Rectal smooth muscle tissue (tissue), 1 donor: ENCODE data around the gene ABHD12.
A peak's percentile ranks its signal among the peaks of the same experiment; 100 is the strongest.

ENCODE experiments used
- H3K27ac ChIP-seq: one replicate; pipeline ENCODE4 v1.7.0; 2013; ENCODE audit warnings: low read depth, low read length, inconsistent platforms
- H3K27me3 ChIP-seq: one replicate; pipeline ENCODE4 v1.7.0; 2013; ENCODE audit warnings: low read length; ENCODE audit not compliant: control insufficient read depth, insufficient read depth
- H3K36me3 ChIP-seq: one replicate; pipeline ENCODE4 v1.7.0; 2013; ENCODE audit warnings: low read length; ENCODE audit not compliant: control insufficient read depth, insufficient read depth
- H3K4me1 ChIP-seq: one replicate; pipeline ENCODE4 v1.7.0; 2013; ENCODE audit warnings: low read length; ENCODE audit not compliant: control insufficient read depth, insufficient read depth
- H3K4me3 ChIP-seq: one replicate; pipeline ENCODE4 v1.7.0; 2013; ENCODE audit warnings: low read length
- H3K9ac ChIP-seq: one replicate; pipeline ENCODE4 v1.7.0; 2013; ENCODE audit warnings: low read length

Gene ABHD12

GRCh38 chr20:25283221-25283951 lies 107.2 kb downstream of the ABHD12 start:
- Histone ChIP-seq H3K4me1 (no peaks in the 10 kb centered on the region), H3K9ac (no peak overlapping the region), H3K27ac (no peak overlapping the region), H3K27me3 (no peaks in the 10 kb centered on the region), H3K36me3 (peaks cover 69% of the 10 kb centered on the region), H3K4me3 (no peak overlapping the region)

- H3K9ac ChIP-seq: no peak overlapping the region
- peaks cover 71% of the 10 kb centered on the region for H3K36me3 ChIP-seq
- H3K4me1 ChIP-seq: no peaks in the 10 kb centered on the region
- H3K27ac ChIP-seq: no peak overlapping the region
- H3K4me3 ChIP-seq: no peak overlapping the region
- H3K27me3 ChIP-seq: no peaks in the 10 kb centered on the region
These were observed 107.8 kb downstream of the ABHD12 start for GRCh38 chr20:25282796-25283195.

GRCh38 chr20:25282034-25282781 lies 108.4 kb downstream of the ABHD12 start:
- no peaks in the 10 kb centered on the region for H3K27me3 ChIP-seq
- no peak overlapping the region for H3K4me3 ChIP-seq
- no peak overlapping the region for H3K27ac ChIP-seq
- H3K9ac ChIP-seq: no peak overlapping the region
- H3K36me3 ChIP-seq: peaks cover 69% of the 10 kb centered on the region
- no peaks in the 10 kb centered on the region for H3K4me1 ChIP-seq

GRCh38 chr20:25281541-25281991 lies 109.1 kb downstream of the ABHD12 start:
- H3K27ac ChIP-seq: no peak overlapping the region
- H3K4me1 ChIP-seq: no peaks in the 10 kb centered on the region
- peaks cover 71% of the 10 kb centered on the region for H3K36me3 ChIP-seq
- H3K27me3 ChIP-seq: no peaks in the 10 kb centered on the region
- H3K4me3 ChIP-seq: no peak overlapping the region
- no peak overlapping the region for H3K9ac ChIP-seq

- Histone ChIP-seq H3K4me3 (no peak overlapping the region), H3K27ac (peak overlapping the region; percentile 70), H3K9ac (no peak overlapping the region), H3K36me3 (peaks cover 64% of the 10 kb centered on the region), H3K4me1 (no peaks in the 10 kb centered on the region), H3K27me3 (no peaks in the 10 kb centered on the region)
These were observed 109.8 kb downstream of the ABHD12 start for GRCh38 chr20:25280574-25281535.

GRCh38 chr20:25280051-25280573 lies 110.5 kb downstream of the ABHD12 start:
- Histone ChIP-seq H3K27me3 (no peaks in the 10 kb centered on the region), H3K36me3 (peaks cover 61% of the 10 kb centered on the region), H3K27ac (peak overlapping the region; percentile 70), H3K4me1 (no peaks in the 10 kb centered on the region), H3K4me3 (no peak overlapping the region), H3K9ac (no peak overlapping the region)

GRCh38 chr20:25279403-25279802 lies 111.2 kb downstream of the ABHD12 start:
- peaks cover 66% of the 10 kb centered on the region for H3K36me3 ChIP-seq
- no peak overlapping the region for H3K9ac ChIP-seq
- peak overlapping the region; percentile 70 for H3K27ac ChIP-seq
- H3K4me3 ChIP-seq: no peak overlapping the region
- no peaks in the 10 kb centered on the region for H3K4me1 ChIP-seq
- no peaks in the 10 kb centered on the region for H3K27me3 ChIP-seq

GRCh38 chr20:25278636-25279361 lies 111.8 kb downstream of the ABHD12 start:
- Histone ChIP-seq H3K27ac (peak overlapping the region; percentile 70), H3K9ac (no peak overlapping the region), H3K4me3 (no peak overlapping the region), H3K4me1 (no peaks in the 10 kb centered on the region), H3K36me3 (peaks cover 65% of the 10 kb centered on the region), H3K27me3 (no peaks in the 10 kb centered on the region)

GRCh38 chr20:25277941-25278521 lies 112.6 kb downstream of the ABHD12 start:
- Histone ChIP-seq H3K36me3 (peaks cover 58% of the 10 kb centered on the region), H3K27me3 (no peaks in the 10 kb centered on the region), H3K4me3 (no peak overlapping the region), H3K4me1 (peaks cover 3% of the 10 kb centered on the region), H3K9ac (no peak overlapping the region), H3K27ac (no peak overlapping the region)

- peaks cover 11% of the 10 kb centered on the region for H3K4me1 ChIP-seq
- H3K36me3 ChIP-seq: peaks cover 53% of the 10 kb centered on the region
- no peak overlapping the region for H3K4me3 ChIP-seq
- H3K27ac ChIP-seq: no peak overlapping the region
- no peak overlapping the region for H3K9ac ChIP-seq
- H3K27me3 ChIP-seq: no peaks in the 10 kb centered on the region
These were observed 113.4 kb downstream of the ABHD12 start for GRCh38 chr20:25277051-25277801.
